ENCODE data around the gene RNF40.

The RNF40 gene

DNA sequence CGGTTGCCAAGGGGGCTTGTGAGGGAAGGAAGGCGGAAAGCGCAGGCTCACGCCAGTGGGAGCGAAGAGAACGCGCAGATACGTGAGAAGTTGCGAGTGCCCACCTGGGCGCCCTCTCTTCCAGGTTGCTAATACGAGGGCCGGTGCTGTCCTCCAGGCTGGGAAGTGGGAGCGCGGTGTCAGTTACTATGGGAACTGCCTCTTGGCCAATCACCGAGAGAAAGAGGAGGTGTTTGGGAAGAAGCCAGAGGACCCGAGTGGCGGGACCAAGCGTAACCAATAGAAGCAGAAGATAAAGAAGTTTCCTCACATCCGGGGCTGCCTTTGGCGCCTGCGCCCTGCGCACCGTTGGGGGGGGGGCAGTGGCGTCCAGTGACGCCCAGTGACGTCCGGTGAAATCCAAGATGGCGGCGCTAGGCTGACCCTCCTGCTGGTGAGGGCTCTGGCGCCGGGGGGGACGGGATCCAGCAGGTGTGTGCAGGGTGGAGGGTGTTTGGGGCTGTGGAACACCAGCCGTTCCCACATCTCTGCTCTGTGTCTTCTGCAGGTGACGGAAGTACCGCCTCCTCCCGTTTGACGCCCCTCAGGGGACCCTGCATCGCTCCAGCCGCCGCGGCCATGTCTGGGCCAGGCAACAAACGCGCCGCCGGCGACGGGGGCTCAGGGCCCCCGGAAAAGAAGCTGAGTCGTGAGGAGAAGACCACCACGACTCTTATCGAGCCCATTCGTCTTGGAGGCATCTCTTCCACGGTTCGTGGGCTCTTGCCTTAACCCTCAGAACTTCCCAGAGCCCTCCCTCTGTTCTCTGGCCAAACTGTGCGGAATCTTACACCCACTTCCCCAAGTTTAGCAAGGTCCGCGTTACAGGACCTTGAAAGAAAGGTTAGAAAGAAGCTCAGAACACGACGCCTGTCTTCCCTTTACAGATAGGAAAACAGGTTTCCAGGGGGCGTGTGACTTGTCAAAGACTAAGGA, at the start of gene RNF40, which contains the start of gene CFAP119:
Gene RNF40 (plus strand): TSS at position 395 of the 975 bp plus-strand sequence. CDS start 224 bp downstream, at position 619.
Gene CFAP119 (minus strand): TSS at position 135 of the 975 bp plus-strand sequence. CDS start 314 bp downstream, outside the sequence.
- peak; percentile 79 to 94 (median 87) for DNase-seq

DNA sequence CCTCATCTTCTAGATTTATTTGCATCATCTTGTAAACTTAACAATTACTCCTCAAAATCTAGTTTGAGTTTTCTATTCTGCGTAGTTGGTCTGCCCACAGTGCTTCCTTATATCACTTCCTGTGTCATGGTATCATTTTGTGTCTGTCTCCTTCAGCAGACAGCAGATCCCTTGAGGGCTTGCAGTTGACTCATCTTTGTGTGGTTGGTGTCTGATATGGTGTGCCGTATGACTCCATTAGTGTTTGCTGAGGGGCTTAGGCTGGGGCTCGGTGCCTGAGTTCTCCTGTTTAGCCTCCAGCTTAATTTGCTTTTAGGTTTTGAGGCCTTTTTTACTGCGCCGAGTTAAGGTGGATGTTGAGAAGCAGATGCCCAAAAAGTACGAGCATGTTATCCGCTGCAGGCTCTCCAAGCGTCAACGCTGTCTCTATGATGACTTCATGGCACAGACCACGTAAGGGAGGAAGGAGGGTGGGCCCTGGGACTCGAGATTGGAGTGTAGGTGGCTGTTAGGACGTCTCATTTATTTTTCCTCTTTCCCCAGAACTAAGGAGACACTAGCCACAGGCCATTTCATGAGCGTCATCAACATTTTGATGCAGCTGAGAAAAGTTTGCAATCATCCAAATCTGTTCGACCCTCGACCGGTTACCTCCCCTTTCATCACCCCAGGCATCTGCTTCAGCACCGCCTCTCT, 46.2 kb upstream of the RNF40 start:
- peak in 3 of 6 experiments; percentile 8 to 23 (median 12) for DNase-seq

- DNase-seq = no peak
These were observed 42.0 kb upstream of the RNF40 start for GRCh38 chr16:30720086-30720485.

DNA sequence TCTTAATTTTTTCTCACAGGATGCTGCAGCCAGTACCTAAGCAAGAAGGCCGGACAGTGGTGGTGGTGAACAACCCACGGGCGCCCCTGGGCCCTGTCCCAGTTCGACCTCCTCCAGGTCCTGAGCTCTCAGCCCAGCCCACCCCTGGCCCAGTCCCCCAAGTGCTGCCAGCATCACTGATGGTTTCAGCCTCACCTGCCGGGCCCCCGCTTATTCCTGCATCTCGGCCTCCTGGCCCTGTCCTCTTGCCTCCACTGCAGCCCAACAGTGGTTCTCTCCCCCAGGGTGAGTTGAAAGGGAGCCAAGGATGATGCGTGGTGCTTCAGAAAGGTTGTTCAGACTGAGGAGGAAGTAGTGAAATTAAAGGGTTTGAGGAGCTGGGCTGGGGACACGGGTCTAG, 41.4 kb upstream of the RNF40 start:
- no peak for DNase-seq

DNA sequence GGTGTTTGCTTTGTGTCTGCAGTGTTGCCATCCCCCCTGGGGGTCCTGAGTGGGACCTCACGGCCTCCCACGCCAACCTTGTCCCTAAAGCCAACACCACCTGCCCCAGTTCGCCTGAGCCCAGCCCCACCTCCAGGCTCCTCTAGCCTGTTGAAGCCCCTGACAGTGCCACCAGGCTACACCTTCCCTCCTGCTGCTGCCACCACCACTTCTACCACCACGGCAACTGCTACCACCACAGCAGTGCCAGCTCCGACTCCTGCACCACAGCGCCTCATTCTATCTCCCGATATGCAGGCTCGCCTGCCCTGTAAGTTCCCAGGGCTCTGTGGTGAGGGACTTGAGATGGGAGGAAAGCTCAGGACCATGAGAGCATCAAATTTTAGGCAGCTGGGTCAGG, 41.0 kb upstream of the RNF40 start:
- no peak for DNase-seq

GRCh38 chr16:30721606-30722005, 40.5 kb upstream of the RNF40 start:
- DNase-seq = no peak

GRCh38 chr16:30722443-30722842, 39.7 kb upstream of the RNF40 start:
- no peak for DNase-seq

GRCh38 chr16:30722916-30723315, 39.2 kb upstream of the RNF40 start:
- DNase-seq = no peak

DNA sequence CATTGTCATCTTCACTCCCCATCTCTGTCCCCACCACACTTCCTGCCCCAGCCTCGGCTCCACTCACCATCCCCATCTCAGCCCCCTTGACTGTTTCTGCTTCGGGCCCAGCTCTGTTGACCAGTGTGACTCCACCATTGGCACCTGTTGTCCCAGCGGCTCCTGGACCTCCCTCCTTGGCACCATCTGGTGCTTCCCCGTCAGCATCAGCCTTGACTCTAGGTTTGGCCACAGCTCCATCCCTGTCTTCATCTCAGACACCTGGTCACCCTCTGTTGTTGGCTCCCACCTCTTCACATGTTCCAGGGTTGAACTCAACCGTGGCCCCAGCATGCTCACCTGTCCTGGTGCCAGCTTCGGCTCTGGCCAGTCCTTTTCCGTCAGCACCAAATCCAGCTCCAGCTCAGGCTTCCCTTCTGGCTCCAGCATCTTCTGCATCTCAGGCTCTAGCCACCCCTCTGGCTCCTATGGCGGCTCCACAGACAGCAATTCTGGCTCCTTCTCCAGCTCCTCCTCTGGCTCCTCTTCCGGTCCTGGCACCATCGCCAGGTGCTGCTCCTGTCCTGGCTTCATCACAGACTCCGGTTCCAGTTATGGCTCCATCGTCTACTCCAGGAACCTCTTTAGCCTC, 38.3 kb upstream of the RNF40 start:
- no peak for DNase-seq

GRCh38 chr16:30724641-30725417, 37.3 kb upstream of the RNF40 start:
- no peak for DNase-seq

GRCh38 chr16:30725418-30725792, 36.7 kb upstream of the RNF40 start:
- DNase-seq = no peak

DNA sequence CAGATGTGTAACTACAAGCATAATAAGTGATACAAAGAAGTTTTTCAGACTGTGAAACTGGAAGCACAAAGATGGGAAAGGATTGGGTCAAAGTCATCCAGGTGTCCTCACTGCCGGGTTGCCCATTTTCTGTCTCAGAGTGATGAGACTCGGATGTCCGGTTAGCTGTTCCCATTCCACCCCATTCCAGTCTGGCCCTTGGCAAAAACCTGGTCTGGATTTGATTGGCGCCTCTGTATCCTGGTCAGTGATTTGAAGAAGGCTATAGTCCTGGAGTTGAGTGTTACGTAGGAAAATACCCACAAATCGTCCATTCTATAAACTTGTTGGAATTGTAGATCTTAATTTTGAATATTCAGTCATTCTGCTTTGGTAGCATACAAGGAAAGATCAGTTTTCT, 33.8 kb upstream of the RNF40 start:
- no peak for DNase-seq

DNA sequence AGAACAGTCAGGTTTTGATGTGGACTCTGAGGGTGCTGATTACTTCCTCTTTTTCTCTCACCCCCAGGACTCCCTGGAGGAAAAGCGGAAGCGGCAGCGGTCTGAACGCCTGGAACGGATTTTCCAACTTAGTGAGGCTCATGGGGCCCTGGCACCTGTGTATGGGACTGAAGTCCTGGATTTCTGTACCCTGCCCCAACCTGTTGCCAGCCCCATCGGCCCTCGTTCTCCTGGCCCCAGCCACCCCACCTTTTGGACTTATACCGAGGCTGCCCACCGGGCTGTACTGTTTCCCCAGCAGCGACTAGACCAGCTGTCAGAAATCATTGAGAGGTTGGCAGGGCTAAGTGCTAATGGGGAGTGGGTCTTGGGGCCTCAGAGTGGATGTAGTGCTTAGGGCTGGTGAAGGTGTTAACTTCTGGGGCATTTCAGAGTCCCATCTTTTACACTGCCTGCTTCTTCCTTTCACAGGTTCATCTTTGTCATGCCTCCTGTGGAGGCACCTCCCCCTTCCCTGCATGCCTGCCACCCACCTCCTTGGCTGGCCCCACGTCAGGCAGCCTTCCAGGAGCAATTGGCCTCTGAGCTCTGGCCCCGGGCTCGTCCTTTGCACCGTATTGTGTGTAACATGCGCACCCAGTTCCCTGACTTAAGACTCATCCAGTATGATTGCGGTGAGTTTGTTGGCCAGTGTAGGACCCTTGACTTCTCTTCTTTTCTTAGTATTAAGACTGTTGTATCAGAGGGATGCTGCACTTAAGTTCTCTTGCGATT, 33.0 kb upstream of the RNF40 start:
- no peak for DNase-seq

- DNase-seq = no peak
These were observed 30.7 kb upstream of the RNF40 start for GRCh38 chr16:30731411-30731810.

- no peak for DNase-seq
These were observed 24.9 kb upstream of the RNF40 start for GRCh38 chr16:30736995-30737793.

- DNase-seq = no peak
These were observed 24.1 kb upstream of the RNF40 start for GRCh38 chr16:30737794-30738648.

- no peak for DNase-seq
These were observed 22.9 kb upstream of the RNF40 start for GRCh38 chr16:30738984-30739951.
